Measurements from ENCODE around the gene BLMH. TPM values are rescaled to one million over a fixed set of nuclear protein-coding genes. Genes with fewer than 3 reads are reported as not detected.

BLMH gene
- total RNA-seq, 2 donors from 2014 or later = 10.8 to 13.9 TPM

- peak overlapping the region; percentile 71 to 88 for H3K4me3 ChIP-seq
- DNase-seq (ENCODE audit: low spot score) = no peak
- H3K9me3 ChIP-seq = no peaks in the 10 kb centered on the region
- H3K27me3 ChIP-seq = no peaks in the 10 kb centered on the region
- H3K27ac ChIP-seq = peak overlapping the region; percentile 64 to 75
- no peak for TF ChIP-seq CTCF (IDR thresholded peaks at IDR 0.05)
- peaks cover 32% of the 10 kb centered on the region for H3K36me3 ChIP-seq
- peaks cover 0 to 14% of the 10 kb centered on the region in 2 donors for H3K4me1 ChIP-seq
Measured at GRCh38 chr17:30290696-30291542, 825 bp downstream of the BLMH start.

- Histone ChIP-seq H3K4me3 (no peak overlapping the region), H3K36me3 (peaks cover 40% of the 10 kb centered on the region), H3K27me3 (no peaks in the 10 kb centered on the region), H3K9me3 (no peaks in the 10 kb centered on the region), H3K4me1 (peaks cover 0 to 14% of the 10 kb centered on the region in 2 donors), H3K27ac (no peak overlapping the region)
- DNase-seq (ENCODE audit: low spot score) = no peak
- no peak for TF ChIP-seq CTCF (IDR thresholded peaks at IDR 0.05)
Measured at GRCh38 chr17:30290077-30290476, 1.7 kb downstream of the BLMH start.

GRCh38 chr17:30279156-30279555 lies 12.6 kb downstream of the BLMH start:
- no peaks in the 10 kb centered on the region for H3K4me1 ChIP-seq
- DNase-seq (ENCODE audit: low spot score) = no peak
- no peaks in the 10 kb centered on the region for H3K9me3 ChIP-seq
- no peak for TF ChIP-seq CTCF (IDR thresholded peaks at IDR 0.05)
- no peak overlapping the region for H3K4me3 ChIP-seq
- no peaks in the 10 kb centered on the region for H3K27me3 ChIP-seq
- H3K36me3 ChIP-seq = peaks cover 46% of the 10 kb centered on the region
- H3K27ac ChIP-seq = no peak overlapping the region

GRCh38 chr17:30278032-30278431 lies 13.7 kb downstream of the BLMH start:
- H3K27me3 ChIP-seq = no peaks in the 10 kb centered on the region
- peaks cover 50% of the 10 kb centered on the region for H3K36me3 ChIP-seq
- H3K4me3 ChIP-seq = no peak overlapping the region
- no peak for DNase-seq (ENCODE audit: low spot score)
- H3K4me1 ChIP-seq = no peaks in the 10 kb centered on the region
- H3K27ac ChIP-seq = no peak overlapping the region
- H3K9me3 ChIP-seq = no peaks in the 10 kb centered on the region
- TF ChIP-seq CTCF (IDR thresholded peaks at IDR 0.05) = peak; percentile 40 to 59

- no peak overlapping the region for H3K4me3 ChIP-seq
- no peaks in the 10 kb centered on the region for H3K9me3 ChIP-seq
- H3K27ac ChIP-seq = no peak overlapping the region
- DNase-seq (ENCODE audit: low spot score) = no peak
- H3K36me3 ChIP-seq = peaks cover 58% of the 10 kb centered on the region
- no peak for TF ChIP-seq CTCF (IDR thresholded peaks at IDR 0.05)
- no peaks in the 10 kb centered on the region for H3K4me1 ChIP-seq
- no peaks in the 10 kb centered on the region for H3K27me3 ChIP-seq
Measured at GRCh38 chr17:30275911-30276310, 15.8 kb downstream of the BLMH start.

Measured in right atrium auricular region (tissue), 2 donors.